IMR-90 (cell line): ENCODE results near the gene NRF1. TPM values are rescaled to one million over a fixed set of nuclear protein-coding genes. Genes with fewer than 3 reads are reported as not detected.

Experiments used
- ATAC-seq: fragments of 200-7000 bp; cut with Tn5 transposase; 2 replicates; pipeline ENCODE4 v1.9.1; 2020; ENCODE audit warnings: low read depth, mild to moderate bottlenecking, moderate library complexity
- BruUV-seq: library from RNA; stranded (reverse); fragments of 400-500 nt; replicated peaks from 2 replicates; lab custom pipeline; 2021; lab: Mats Ljungman, UMichigan
- CTCF ChIA-PET: fragments of 300-600 bp; formaldehyde crosslinking; extraction: SDS; loops from one replicate; lab custom pipeline; 2021; ENCODE audit warnings: antibody characterized with exemption; lab: Yijun Ruan, JAX
- POLR2A ChIA-PET: fragments of 300-600 bp; sonication (Branson Sonifier 250); formaldehyde crosslinking; loops from one replicate; lab custom pipeline; 2022; ENCODE audit warnings: antibody characterized with exemption; ENCODE audit not compliant: unreplicated experiment; lab: Charles Lee
- DNase-seq: peaks from one replicate; pipeline ENCODE4 v3.0.0; 2013
- H2AFZ ChIP-seq: replicated peaks from 2 replicates; pipeline ENCODE3; 2013; ENCODE audit warnings: low read length, mild to moderate bottlenecking; ENCODE audit not compliant: poor library complexity
- H2AK5ac ChIP-seq: 2 replicates; pipeline ENCODE4 v1.6.1; 2013; ENCODE audit warnings: low read depth, low read length, inconsistent platforms
- H2AK9ac ChIP-seq: replicated peaks from 2 replicates; pipeline ENCODE3; 2013; ENCODE audit warnings: mild to moderate bottlenecking, low read depth, low read length, moderate library complexity; ENCODE audit not compliant: poor library complexity
- H2BK120ac ChIP-seq: 2 replicates; pipeline ENCODE4 v1.6.1; 2013; ENCODE audit warnings: low read depth, low read length, inconsistent platforms
- H2BK15ac ChIP-seq: 3 replicates; pipeline ENCODE4 v1.6.1; 2013; ENCODE audit warnings: low read depth, low read length, inconsistent platforms
- H2BK20ac ChIP-seq: 2 replicates; pipeline ENCODE4 v1.6.1; 2013; ENCODE audit warnings: low read depth, mild to moderate bottlenecking, inconsistent platforms, low read length, moderate library complexity
- H2BK5ac ChIP-seq: 2 replicates; pipeline ENCODE4 v1.6.1; 2013; ENCODE audit warnings: mild to moderate bottlenecking, low read depth, low read length, inconsistent platforms; ENCODE audit not compliant: poor library complexity, severe bottlenecking
- H3K14ac ChIP-seq: replicated peaks from 2 replicates; pipeline ENCODE4 v1.6.1; 2013; ENCODE audit warnings: low read depth, low read length, inconsistent platforms
- H3K18ac ChIP-seq: 2 replicates; pipeline ENCODE4 v1.6.1; 2013; ENCODE audit warnings: low read depth, low read length, control low read depth
- H3K23ac ChIP-seq: 2 replicates; pipeline ENCODE4 v1.6.1; 2013; ENCODE audit warnings: low read depth, low read length, inconsistent platforms
- H3K27ac ChIP-seq: 2 replicates; pipeline ENCODE4 v1.5.1; 2013; ENCODE audit warnings: mild to moderate bottlenecking, control low read depth, low read length; ENCODE audit not compliant: insufficient read depth
- H3K27me3 ChIP-seq: 2 replicates; pipeline ENCODE4 v1.6.1; 2013; ENCODE audit warnings: low read length; ENCODE audit not compliant: control insufficient read depth, insufficient read depth
- H3K36me3 ChIP-seq: 2 replicates; pipeline ENCODE4 v1.6.1; 2013; ENCODE audit warnings: low read length, mixed read lengths; ENCODE audit not compliant: control insufficient read depth, insufficient read depth
- H3K4ac ChIP-seq: 2 replicates; pipeline ENCODE4 v1.6.1; 2013; ENCODE audit warnings: low read depth, low read length, inconsistent platforms
- H3K4me1 ChIP-seq: 2 replicates; pipeline ENCODE4 v1.6.1; 2013; ENCODE audit warnings: low read length, mixed read lengths; ENCODE audit not compliant: control insufficient read depth, insufficient read depth
- H3K4me2 ChIP-seq: 2 replicates; pipeline ENCODE4 v1.6.1; 2013; ENCODE audit warnings: low read depth, mild to moderate bottlenecking, control low read depth, low read length, moderate library complexity
- H3K4me3 ChIP-seq: 2 replicates; pipeline ENCODE4 v1.5.1; 2013; ENCODE audit warnings: low read depth, mild to moderate bottlenecking, control low read depth, low read length, moderate library complexity; ENCODE audit not compliant: insufficient read depth
- H3K56ac ChIP-seq: 2 replicates; pipeline ENCODE4 v1.6.1; 2013; ENCODE audit warnings: low read length, inconsistent platforms; ENCODE audit not compliant: insufficient read depth; ENCODE audit errors: extremely low read depth
- H3K79me1 ChIP-seq, 2 experiments: 2 replicates each; pipeline ENCODE4 v1.6.1; 2013; ENCODE audit warnings: low read length in 2 of 2, inconsistent platforms in 1 of 2, low read depth in 1 of 2
- H3K9ac ChIP-seq: 2 replicates; pipeline ENCODE4 v1.6.1; 2013; ENCODE audit warnings: low read depth, low read length, control low read depth
- H3K9me1 ChIP-seq: 2 replicates; pipeline ENCODE4 v1.6.1; 2013; ENCODE audit warnings: low read length, inconsistent platforms; ENCODE audit not compliant: insufficient read depth
- H3K9me3 ChIP-seq: 2 replicates; pipeline ENCODE4 v1.6.1; 2013; ENCODE audit warnings: low read length; ENCODE audit not compliant: control insufficient read depth, insufficient read depth
- H4K20me1 ChIP-seq: 2 replicates; pipeline ENCODE4 v1.6.1; 2013; ENCODE audit warnings: low read length, inconsistent platforms; ENCODE audit not compliant: insufficient read depth
- H4K5ac ChIP-seq: 2 replicates; pipeline ENCODE4 v1.6.1; 2013; ENCODE audit warnings: mild to moderate bottlenecking, low read depth, low read length, control low read depth
- H4K8ac ChIP-seq, 2 experiments: 2 replicates each; pipeline ENCODE4 v1.6.1; 2013; ENCODE audit warnings: low read depth in 2 of 2, low read length in 2 of 2, control low read depth in 1 of 2, inconsistent platforms in 1 of 2
- H4K91ac ChIP-seq: 2 replicates; pipeline ENCODE4 v1.6.1; 2013; ENCODE audit warnings: low read depth, low read length, inconsistent platforms; ENCODE audit not compliant: insufficient read depth
- FOS ChIP-seq: fragments of 150-350 bp; IDR thresholded peaks from 2 replicates; pipeline ENCODE4 v1.6.1; 2016; ENCODE audit warnings: low read depth, low read length
- MAFK ChIP-seq: IDR thresholded peaks from 2 replicates; pipeline ENCODE4 v1.6.1; 2012; ENCODE audit warnings: low read depth, low read length, improper control_type of control experiment
- MXI1 ChIP-seq: IDR thresholded peaks from 2 replicates; pipeline ENCODE4 v1.6.1; 2012; ENCODE audit warnings: low read depth, mild to moderate bottlenecking, low read length, moderate library complexity, borderline replicate concordance
- RAD21 ChIP-seq: IDR thresholded peaks from 2 replicates; pipeline ENCODE4 v1.6.1; 2012; ENCODE audit warnings: low read length, improper control_type of control experiment
- RCOR1 ChIP-seq: IDR thresholded peaks from 2 replicates; pipeline ENCODE4 v1.6.1; 2012; ENCODE audit warnings: mild to moderate bottlenecking, low read length, improper control_type of control experiment; ENCODE audit not compliant: insufficient replicate concordance
- RFX5 ChIP-seq: IDR thresholded peaks from 2 replicates; pipeline ENCODE4 v1.8.0; 2012; ENCODE audit warnings: low read depth, mild to moderate bottlenecking, low read length, moderate library complexity
- WGBS, 2 experiments: methylation state at CpG; one replicate each; pipeline versions ENCODE4 v1.1.5 to v1.1.7; 2013; ENCODE audit warnings: missing lambda C conversion rate in 2 of 2; ENCODE audit not compliant: insufficient read length in 1 of 2; ENCODE audit errors: extremely low coverage in 2 of 2; 5-methylcytosine and 5-hydroxymethylcytosine counted together
- dilution Hi-C: fragments of 300-500 bp; cut with HindIII; formaldehyde crosslinking; loops from one replicate; pipeline ENCODE4 v1.14.3; 2018; ENCODE audit warnings: low sequenced_read_pairs; ENCODE audit not compliant: unreplicated experiment
- in situ Hi-C: fragments of 300-500 bp; cut with MboI; formaldehyde crosslinking; loops from 3 replicates; pipeline ENCODE4 v1.14.3; 2019; ENCODE audit warnings: low sequenced_read_pairs, inconsistent platforms, mixed read lengths
- intact Hi-C: fragments of 100-400 bp; cut with micrococcal nuclease; formaldehyde crosslinking; loops from 2 replicates; pipeline ENCODE4 v1.10.0; 2022
- polyA plus RNA-seq, 3 experiments: library from polyadenylated mRNA; depleted of rRNA; stranded (reverse); fragments of >200 nt; gene quantifications; 2 replicates each; pipeline ENCODE4 v1.2.3, GENCODE V29; 2012; ENCODE audit warnings: low replicate concordance in 1 of 3
- total RNA-seq: library from RNA; depleted of rRNA; stranded (reverse); fragments of >200 nt; gene quantifications from 2 replicates; pipeline ENCODE4 v1.2.3, GENCODE V29; 2012
- TF ChIP-seq, protein P1 (sequence below): fragments of 150-350 bp; IDR thresholded peaks from 2 replicates; pipeline ENCODE4 v1.6.1; 2016; ENCODE audit warnings: low read depth, mild to moderate bottlenecking, low read length, moderate library complexity, borderline replicate concordance
- TF ChIP-seq, protein P2 (sequence below): conservative IDR thresholded peaks from 2 replicates; pipeline ENCODE4 v1.5.1; 2012; ENCODE audit warnings: mild to moderate bottlenecking, low read depth, low read length, improper control_type of control experiment

The NRF1 gene
- total and polyA plus RNA-seq, 2 of the 4 experiments (the other 2 are of a cell fraction), result 11.4 to 15.8 TPM

DNA sequence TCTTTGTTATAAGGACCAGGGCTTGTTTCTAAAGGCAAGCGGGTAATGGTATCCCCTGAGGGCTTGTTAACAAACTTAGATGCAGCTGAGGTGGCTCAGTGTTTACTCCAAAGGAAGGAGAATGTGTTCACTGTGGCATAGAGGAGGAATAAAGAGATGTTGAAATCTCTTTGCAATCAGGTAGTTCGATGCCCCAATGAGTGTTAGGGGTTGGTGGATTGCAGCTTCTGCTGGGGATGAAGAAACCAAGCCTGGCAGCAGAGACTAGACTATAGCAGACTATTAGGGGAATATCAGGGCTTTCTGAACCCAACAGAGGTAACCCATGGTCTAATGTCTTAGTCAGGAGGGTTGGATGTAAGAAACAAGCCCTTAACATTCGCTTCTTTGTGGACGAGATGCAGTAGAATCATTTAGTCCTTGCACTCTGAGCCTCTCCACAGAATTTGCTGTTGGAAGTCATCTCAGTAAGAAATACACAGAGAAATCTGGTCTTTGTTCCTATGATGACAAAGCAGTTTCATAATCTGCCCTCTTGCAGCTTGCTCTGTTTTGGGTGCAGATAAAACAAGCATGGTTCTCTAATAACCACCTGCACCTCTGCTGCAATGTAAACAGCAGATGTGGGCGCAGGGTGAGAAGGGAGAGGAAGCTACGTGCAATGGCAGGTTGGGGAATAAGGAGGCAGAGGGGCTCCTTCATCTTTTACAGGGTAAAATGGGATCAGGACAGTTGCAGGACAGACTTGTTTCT lies 108.6 kb downstream of the NRF1 start:
- Histone ChIP-seq H2AK5ac (no peak overlapping the region), H3K9me3 (no peaks in the 10 kb centered on the region), H3K4me3 (no peak overlapping the region), H2BK20ac (no peak overlapping the region), H3K18ac (peak overlapping the region; percentile 30; the same call in 1 of the 2 replicates), H3K27me3 (no peaks in the 10 kb centered on the region), H2AK9ac (no peak overlapping the region), H4K8ac (peak overlapping the region in 1 of 2 experiments; percentile 5; a peak in 1 of 4 replicates), H2BK5ac (no peak overlapping the region), H3K14ac (0 out of 2 replicates have a peak overlapping the region, but pooled peaks have one; percentile 53), H3K9me1 (peaks cover 13% of the 10 kb centered on the region), H4K5ac (0 out of 2 replicates have a peak overlapping the region, but pooled peaks have one; percentile 12), H3K23ac (0 out of 2 replicates have a peak overlapping the region, but pooled peaks have one; percentile 32), H2AFZ (no peak overlapping the region), H2BK15ac (no peak overlapping the region), H2BK120ac (no peak overlapping the region), H3K36me3 (peaks cover 6% of the 10 kb centered on the region), H4K20me1 (no peaks in the 10 kb centered on the region), H3K4ac (no peak overlapping the region), H3K9ac (no peak overlapping the region), H3K4me1 (peaks cover 8% of the 10 kb centered on the region), H3K4me2 (no peak overlapping the region), H3K27ac (peak overlapping the region; percentile 37; the same call in 1 of the 2 replicates), H3K79me1 (no peaks in the 10 kb centered on the region), H3K56ac (no peak overlapping the region), H4K91ac (no peak overlapping the region)
- BruUV-seq, result no TSS peak
- ChIA-PET CTCF (interaction anchor here (0.6 kb wide), 1 partner anchor 13 kb away, joined by 3 read pairs; no protein-coding TSS in a partner anchor), POLR2A (no interaction called here)
- intact Hi-C loops, result no loop called here
- in situ Hi-C loops, result no loop called here
- dilution Hi-C loops, result no loop called here
- peak; percentile 31 for DNase-seq
- peak; percentile 53 for ATAC-seq
- 100% methylated on average over 3 of the region's 6 CpGs; no CpG with 5 or more reads in 1 of the 2 experiments for WGBS, 2 experiments
- no peak for TF ChIP-seq MAFK
- TF ChIP-seq, protein P1, sequence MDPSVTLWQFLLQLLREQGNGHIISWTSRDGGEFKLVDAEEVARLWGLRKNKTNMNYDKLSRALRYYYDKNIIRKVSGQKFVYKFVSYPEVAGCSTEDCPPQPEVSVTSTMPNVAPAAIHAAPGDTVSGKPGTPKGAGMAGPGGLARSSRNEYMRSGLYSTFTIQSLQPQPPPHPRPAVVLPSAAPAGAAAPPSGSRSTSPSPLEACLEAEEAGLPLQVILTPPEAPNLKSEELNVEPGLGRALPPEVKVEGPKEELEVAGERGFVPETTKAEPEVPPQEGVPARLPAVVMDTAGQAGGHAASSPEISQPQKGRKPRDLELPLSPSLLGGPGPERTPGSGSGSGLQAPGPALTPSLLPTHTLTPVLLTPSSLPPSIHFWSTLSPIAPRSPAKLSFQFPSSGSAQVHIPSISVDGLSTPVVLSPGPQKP, result no peak
- no peak for TF ChIP-seq RAD21
- TF ChIP-seq FOS, result no peak
- TF ChIP-seq RFX5, result no peak
- TF ChIP-seq MXI1, result no peak
- TF ChIP-seq, protein P2, sequence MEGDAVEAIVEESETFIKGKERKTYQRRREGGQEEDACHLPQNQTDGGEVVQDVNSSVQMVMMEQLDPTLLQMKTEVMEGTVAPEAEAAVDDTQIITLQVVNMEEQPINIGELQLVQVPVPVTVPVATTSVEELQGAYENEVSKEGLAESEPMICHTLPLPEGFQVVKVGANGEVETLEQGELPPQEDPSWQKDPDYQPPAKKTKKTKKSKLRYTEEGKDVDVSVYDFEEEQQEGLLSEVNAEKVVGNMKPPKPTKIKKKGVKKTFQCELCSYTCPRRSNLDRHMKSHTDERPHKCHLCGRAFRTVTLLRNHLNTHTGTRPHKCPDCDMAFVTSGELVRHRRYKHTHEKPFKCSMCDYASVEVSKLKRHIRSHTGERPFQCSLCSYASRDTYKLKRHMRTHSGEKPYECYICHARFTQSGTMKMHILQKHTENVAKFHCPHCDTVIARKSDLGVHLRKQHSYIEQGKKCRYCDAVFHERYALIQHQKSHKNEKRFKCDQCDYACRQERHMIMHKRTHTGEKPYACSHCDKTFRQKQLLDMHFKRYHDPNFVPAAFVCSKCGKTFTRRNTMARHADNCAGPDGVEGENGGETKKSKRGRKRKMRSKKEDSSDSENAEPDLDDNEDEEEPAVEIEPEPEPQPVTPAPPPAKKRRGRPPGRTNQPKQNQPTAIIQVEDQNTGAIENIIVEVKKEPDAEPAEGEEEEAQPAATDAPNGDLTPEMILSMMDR, result no peak
- no peak for TF ChIP-seq RCOR1
